Stimulated activated CD4-positive, alpha-beta T cell treated with anti-CD3 and anti-CD28 coated beads, TNF-alpha, amount 100 ng/mL, for 24 hours (primary cell): Measurements from ENCODE around the gene TK2.
"Not testable (repeated sequence)": the region's sequence is repeated elsewhere in the genome, so short reads cannot be mapped to it uniquely, and the experiment has no call there.

Experiments used
- DNase-seq, 3 experiments: peaks; one replicate each; pipeline ENCODE4 v3.0.0-alpha.2; 2020; ENCODE audit warnings: low read depth in 3 of 3

TK2 gene

GRCh38 chr16:66468321-66468965 lies 81.5 kb downstream of the TK2 start:
- DNase-seq: no peak

- no peak for DNase-seq
These were observed 82.3 kb downstream of the TK2 start for GRCh38 chr16:66467611-66468010.

GRCh38 chr16:66466636-66467035 lies 83.3 kb downstream of the TK2 start:
- DNase-seq: not testable (repeated sequence)

GRCh38 chr16:66465946-66466345 lies 84.0 kb downstream of the TK2 start:
- not testable (repeated sequence) for DNase-seq

- DNase-seq: no peak
These were observed 87.0 kb downstream of the TK2 start for GRCh38 chr16:66462912-66463311.

GRCh38 chr16:66460703-66461102 lies 89.2 kb downstream of the TK2 start:
- no peak for DNase-seq

GRCh38 chr16:66459878-66460277 lies 90.0 kb downstream of the TK2 start:
- DNase-seq: no peak

GRCh38 chr16:66458853-66459252 lies 91.1 kb downstream of the TK2 start:
- DNase-seq: no peak

GRCh38 chr16:66458292-66458691 lies 91.6 kb downstream of the TK2 start:
- no peak for DNase-seq
